GF-D8 (cell line): ENCODE measurements around the gene BTC.
"Not testable (repeated sequence)": the region's sequence is repeated elsewhere in the genome, so short reads cannot be mapped to it uniquely, and the experiment has no call there.

Experiments
- DNase-seq: peaks from one replicate; lab custom pipeline; 2025; lab: John Stamatoyannopoulos, UW

Gene BTC

GRCh38 chr4:74794382-74795010, at the start of gene BTC:
TSS of gene BTC (minus strand) at chr4:74794523. CDS start at chr4:74794325, 198 bp downstream.
- DNase-seq = no peak

GRCh38 chr4:74840936-74841509, 46.7 kb upstream of the BTC start:
- DNase-seq = no peak

GRCh38 chr4:74838746-74839370, 44.5 kb upstream of the BTC start:
- no peak for DNase-seq

GRCh38 chr4:74830928-74831327, 36.6 kb upstream of the BTC start:
- DNase-seq = no peak

GRCh38 chr4:74823194-74823593, 28.9 kb upstream of the BTC start:
- DNase-seq = no peak

- no peak for DNase-seq
These were observed 28.3 kb upstream of the BTC start for GRCh38 chr4:74822603-74823002.

- no peak for DNase-seq
These were observed 27.2 kb upstream of the BTC start for GRCh38 chr4:74821541-74821940.

GRCh38 chr4:74814052-74814451, 19.7 kb upstream of the BTC start:
- DNase-seq = no peak

GRCh38 chr4:74812056-74812455, 17.7 kb upstream of the BTC start:
- DNase-seq = not testable (repeated sequence)

GRCh38 chr4:74805601-74806000, 11.3 kb upstream of the BTC start:
- DNase-seq = no peak

GRCh38 chr4:74800310-74800709, 6.0 kb upstream of the BTC start:
- no peak for DNase-seq

GRCh38 chr4:74796631-74797030, 2.3 kb upstream of the BTC start:
- DNase-seq = no peak

GRCh38 chr4:74793757-74794381, 454 bp downstream of the BTC start:
- DNase-seq = no peak

- no peak for DNase-seq
These were observed 3.7 kb downstream of the BTC start for GRCh38 chr4:74790652-74791051.

GRCh38 chr4:74789518-74789917, 4.8 kb downstream of the BTC start:
- DNase-seq = no peak

- no peak for DNase-seq
These were observed 16.8 kb downstream of the BTC start for GRCh38 chr4:74777531-74777930.

- DNase-seq = no peak
These were observed 21.5 kb downstream of the BTC start for GRCh38 chr4:74772783-74773182.

GRCh38 chr4:74772106-74772505, 22.2 kb downstream of the BTC start:
- no peak for DNase-seq

GRCh38 chr4:74770226-74770910, 24.0 kb downstream of the BTC start:
- DNase-seq = peak; percentile 30

GRCh38 chr4:74768857-74769525, 25.3 kb downstream of the BTC start:
- DNase-seq = no peak

GRCh38 chr4:74764119-74764518, 30.2 kb downstream of the BTC start:
- no peak for DNase-seq

GRCh38 chr4:74758551-74759145, 35.7 kb downstream of the BTC start:
- no peak for DNase-seq
